Measurements from ENCODE around the gene PLD6.

PLD6 gene

DNA sequence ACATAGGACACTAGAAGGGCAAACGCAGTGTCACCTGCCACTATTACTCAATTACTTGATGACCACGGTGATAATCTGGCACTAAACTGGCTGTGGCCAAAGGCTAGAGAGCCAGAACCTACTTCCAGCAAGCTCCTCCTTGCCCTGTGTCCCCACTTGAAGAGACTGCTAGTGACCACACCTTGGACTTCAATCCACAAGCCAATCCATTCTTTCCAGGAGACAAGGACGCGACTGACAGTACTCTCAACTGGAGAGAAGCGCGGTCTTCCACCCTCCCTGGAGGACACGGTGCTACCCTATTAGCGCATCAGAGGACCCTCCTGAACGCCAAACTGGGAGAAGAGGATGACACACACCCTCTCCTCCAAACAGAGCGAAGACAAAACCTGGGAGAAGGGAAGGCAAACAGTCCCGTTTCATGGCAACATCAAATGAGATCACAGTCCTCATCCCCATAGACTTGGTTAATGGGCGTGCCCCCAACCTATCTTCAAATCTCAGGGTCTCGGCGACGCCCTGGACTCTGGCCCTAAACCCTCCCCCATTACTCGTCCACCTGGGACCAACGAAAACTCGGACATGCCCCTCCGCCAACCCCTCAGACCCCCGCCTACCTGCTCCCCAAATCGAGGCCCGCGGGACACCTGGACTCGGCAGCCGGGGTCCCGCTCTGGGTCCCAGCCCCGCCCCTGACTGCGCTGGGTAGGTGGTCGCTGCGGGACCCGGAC is 30.3 kb upstream of the PLD6 start:
- no peaks in the 10 kb centered on the region for H3K27me3 ChIP-seq (replicated peaks; ENCODE audit: control insufficient read depth, insufficient read depth, low read length)
- H3K36me3 ChIP-seq (ENCODE audit: control insufficient read depth, insufficient read depth, low read length): peaks cover 5% of the 10 kb centered on the region
- TF ChIP-seq, protein P1, sequence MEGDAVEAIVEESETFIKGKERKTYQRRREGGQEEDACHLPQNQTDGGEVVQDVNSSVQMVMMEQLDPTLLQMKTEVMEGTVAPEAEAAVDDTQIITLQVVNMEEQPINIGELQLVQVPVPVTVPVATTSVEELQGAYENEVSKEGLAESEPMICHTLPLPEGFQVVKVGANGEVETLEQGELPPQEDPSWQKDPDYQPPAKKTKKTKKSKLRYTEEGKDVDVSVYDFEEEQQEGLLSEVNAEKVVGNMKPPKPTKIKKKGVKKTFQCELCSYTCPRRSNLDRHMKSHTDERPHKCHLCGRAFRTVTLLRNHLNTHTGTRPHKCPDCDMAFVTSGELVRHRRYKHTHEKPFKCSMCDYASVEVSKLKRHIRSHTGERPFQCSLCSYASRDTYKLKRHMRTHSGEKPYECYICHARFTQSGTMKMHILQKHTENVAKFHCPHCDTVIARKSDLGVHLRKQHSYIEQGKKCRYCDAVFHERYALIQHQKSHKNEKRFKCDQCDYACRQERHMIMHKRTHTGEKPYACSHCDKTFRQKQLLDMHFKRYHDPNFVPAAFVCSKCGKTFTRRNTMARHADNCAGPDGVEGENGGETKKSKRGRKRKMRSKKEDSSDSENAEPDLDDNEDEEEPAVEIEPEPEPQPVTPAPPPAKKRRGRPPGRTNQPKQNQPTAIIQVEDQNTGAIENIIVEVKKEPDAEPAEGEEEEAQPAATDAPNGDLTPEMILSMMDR (IDR thresholded peaks at IDR 0.05; ENCODE audit: insufficient read depth, low read length, poor library complexity, severe bottlenecking): no peak
- H3K4me3 ChIP-seq (replicated peaks; ENCODE audit: low read depth, low read length): peak overlapping the region; percentile 82
- no peak for DNase-seq (ENCODE audit: extremely low read depth, insufficient read length)

DNA sequence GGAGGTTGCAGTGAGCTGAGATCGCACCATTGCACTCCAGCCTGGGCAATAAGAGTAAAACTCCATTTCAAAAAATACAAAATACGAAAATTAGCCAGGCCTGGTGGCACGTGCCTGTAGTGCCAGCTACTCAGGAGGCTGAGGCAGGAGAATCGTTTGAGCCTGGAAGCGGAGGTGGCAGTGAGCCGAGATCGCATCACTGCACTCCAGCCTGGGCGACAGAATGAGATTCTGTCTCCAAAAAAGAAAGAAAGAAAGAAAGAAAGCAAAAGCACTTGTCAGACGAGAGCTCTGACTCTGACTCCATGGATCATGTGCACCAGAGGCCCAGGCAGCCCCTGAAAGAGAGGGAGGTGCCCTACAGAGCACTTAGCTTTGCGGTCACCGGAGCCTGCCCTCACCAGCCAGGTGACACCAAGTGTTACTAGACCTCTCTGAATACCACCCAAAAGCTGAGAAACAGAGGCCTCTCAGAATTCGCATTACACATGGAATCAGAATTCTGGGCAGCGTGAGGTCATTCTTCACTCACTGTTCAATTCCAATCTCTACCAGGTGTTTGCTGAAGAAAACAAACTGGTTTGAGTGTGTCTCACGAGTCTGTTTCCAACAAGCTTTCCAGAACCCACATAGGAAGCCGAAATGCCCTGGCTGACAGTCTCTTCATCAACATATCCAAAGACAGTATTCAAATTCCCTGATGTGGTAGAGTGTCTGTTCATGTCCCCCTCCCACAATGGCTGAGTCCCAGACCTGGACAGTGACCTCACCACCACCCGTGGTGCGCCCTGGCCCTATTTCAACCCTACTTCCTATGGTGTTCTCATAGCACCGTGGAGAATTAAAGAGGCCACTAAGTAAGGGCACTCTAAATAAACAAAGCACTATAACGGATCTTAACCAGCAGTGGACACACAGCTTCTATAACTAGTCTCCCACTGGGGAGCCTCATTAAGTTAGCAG is 29.4 kb upstream of the PLD6 start:
- no peak for DNase-seq (ENCODE audit: extremely low read depth, insufficient read length)
- Histone ChIP-seq H3K27me3 (replicated peaks; ENCODE audit: control insufficient read depth, insufficient read depth, low read length) (no peaks in the 10 kb centered on the region), H3K4me3 (replicated peaks; ENCODE audit: low read depth, low read length) (peak overlapping the region; percentile 82), H3K36me3 (ENCODE audit: control insufficient read depth, insufficient read depth, low read length) (peaks cover 6% of the 10 kb centered on the region)
- TF ChIP-seq, protein P1 (IDR thresholded peaks at IDR 0.05; ENCODE audit: insufficient read depth, low read length, poor library complexity, severe bottlenecking): no peak

DNA sequence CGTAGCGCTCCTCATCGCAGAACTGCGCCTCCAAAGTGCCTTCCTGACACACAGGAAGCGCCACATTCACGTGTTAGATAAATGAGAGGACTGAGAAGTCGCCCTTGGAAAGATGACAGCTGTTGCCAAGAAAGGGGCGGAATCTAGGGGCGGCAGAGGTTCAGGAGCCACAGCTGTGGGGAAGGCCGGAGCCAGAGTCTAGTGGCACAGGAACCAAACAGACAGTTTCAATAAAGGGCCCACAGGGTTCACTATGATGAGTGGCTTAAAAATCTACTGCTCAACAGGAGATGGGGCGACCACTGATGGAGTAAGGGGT is 26.1 kb upstream of the PLD6 start:
- Histone ChIP-seq H3K36me3 (ENCODE audit: control insufficient read depth, insufficient read depth, low read length) (peaks cover 15% of the 10 kb centered on the region), H3K4me3 (replicated peaks; ENCODE audit: low read depth, low read length) (no peak overlapping the region), H3K27me3 (replicated peaks; ENCODE audit: control insufficient read depth, insufficient read depth, low read length) (no peaks in the 10 kb centered on the region)
- TF ChIP-seq, protein P1 (IDR thresholded peaks at IDR 0.05; ENCODE audit: insufficient read depth, low read length, poor library complexity, severe bottlenecking): no peak
- no peak for DNase-seq (ENCODE audit: extremely low read depth, insufficient read length)

DNA sequence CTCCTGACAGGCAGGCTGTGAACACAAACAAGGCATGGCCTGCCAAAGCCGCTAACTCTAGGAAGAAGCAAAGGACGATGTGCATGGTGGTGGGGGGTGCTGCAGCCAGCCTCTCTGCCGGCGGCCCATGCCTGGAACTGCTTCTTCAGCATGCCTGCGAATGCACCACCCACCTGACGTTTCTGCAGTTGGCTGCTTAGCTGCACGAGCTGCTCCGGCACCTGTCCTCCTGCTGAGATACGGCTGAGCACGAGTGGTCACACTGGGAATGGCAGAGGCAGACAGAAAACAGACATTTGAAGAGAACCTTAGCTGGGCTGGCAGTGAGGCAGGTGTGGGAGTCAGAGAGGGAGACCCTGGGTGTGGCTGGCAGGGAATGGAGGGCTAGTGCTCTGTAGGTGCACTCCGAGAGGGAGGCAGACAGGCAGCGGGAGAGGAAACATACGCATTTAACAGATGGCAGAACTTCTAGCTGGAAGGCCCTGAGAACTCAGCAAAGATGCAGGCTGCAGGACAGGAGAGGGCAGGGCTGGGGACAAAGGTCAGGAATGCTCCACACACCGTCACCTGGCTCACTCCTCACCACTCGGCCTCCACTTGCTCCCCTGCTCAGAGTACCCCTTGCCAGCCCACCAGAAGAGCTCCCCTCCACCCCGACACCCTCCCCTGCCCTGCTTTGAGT is 25.6 kb upstream of the PLD6 start:
- peaks cover 16% of the 10 kb centered on the region for H3K36me3 ChIP-seq (ENCODE audit: control insufficient read depth, insufficient read depth, low read length)
- H3K4me3 ChIP-seq (replicated peaks; ENCODE audit: low read depth, low read length): no peak overlapping the region
- no peaks in the 10 kb centered on the region for H3K27me3 ChIP-seq (replicated peaks; ENCODE audit: control insufficient read depth, insufficient read depth, low read length)
- TF ChIP-seq, protein P1 (IDR thresholded peaks at IDR 0.05; ENCODE audit: insufficient read depth, low read length, poor library complexity, severe bottlenecking): no peak
- DNase-seq (ENCODE audit: extremely low read depth, insufficient read length): no peak

DNA sequence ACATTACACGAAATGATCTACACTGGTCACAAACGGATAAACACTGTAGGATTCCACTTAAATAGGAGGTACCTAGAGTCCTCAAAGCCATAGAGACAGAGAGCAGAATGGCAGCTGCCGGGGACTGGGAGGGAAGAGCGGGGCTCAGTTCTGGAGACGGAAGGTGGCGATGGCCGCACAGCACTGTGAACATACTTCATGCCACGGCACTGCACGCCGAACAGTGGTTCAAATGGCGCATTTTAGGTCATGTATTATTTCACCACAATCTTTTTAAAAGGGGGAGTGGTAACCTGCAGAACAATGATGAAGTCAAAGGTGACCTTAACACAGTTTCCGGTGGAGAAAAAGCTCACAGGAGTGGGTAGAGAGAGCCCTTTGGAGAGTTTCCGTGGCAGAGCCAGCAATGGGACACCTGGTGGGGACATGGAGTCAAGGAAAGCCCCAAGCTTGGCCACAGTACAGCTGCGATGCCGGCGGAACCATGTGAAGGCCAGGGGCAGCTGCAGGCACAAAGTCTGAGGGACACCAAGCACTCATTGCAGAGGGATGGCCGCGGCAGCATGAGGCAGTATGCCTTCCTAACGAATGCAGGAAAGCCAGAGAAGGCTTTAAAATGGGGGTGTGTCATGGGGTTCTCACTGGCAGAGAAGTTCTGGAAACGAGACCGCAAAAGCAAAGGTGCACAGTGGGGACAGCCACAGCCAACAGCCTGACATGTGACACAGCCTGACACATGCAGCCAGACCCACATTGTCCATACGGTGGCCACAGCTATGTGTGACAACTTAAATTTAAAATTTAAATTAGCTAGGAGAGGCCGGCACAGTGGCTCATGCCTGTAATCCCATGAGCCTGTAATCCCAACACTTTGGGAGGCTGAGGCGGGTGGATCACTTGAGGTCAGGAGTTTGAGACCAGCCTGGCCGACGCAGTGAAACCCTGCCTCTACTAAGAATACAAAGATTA is 23.6 kb upstream of the PLD6 start:
- no peak for DNase-seq (ENCODE audit: extremely low read depth, insufficient read length)
- H3K36me3 ChIP-seq (ENCODE audit: control insufficient read depth, insufficient read depth, low read length): peaks cover 22% of the 10 kb centered on the region
- no peaks in the 10 kb centered on the region for H3K27me3 ChIP-seq (replicated peaks; ENCODE audit: control insufficient read depth, insufficient read depth, low read length)
- TF ChIP-seq, protein P1 (IDR thresholded peaks at IDR 0.05; ENCODE audit: insufficient read depth, low read length, poor library complexity, severe bottlenecking): no peak
- H3K4me3 ChIP-seq (replicated peaks; ENCODE audit: low read depth, low read length): no peak overlapping the region

All from GM06990 (cell line).